CD4-positive, alpha-beta T cell treated with Interleukin-2 at 100 ng/mL for 4 hours (primary cell): ENCODE data around the gene PEX7.
"Not testable (repeated sequence)": the region's sequence is repeated elsewhere in the genome, so short reads cannot be mapped to it uniquely, and the experiment has no call there.

Experiments used
- DNase-seq: peaks from one replicate; pipeline ENCODE4 v3.0.0-alpha.2; 2020; ENCODE audit warnings: low spot score

PEX7 gene

GRCh38 chr6:136952714-136953260, 130.4 kb downstream of the PEX7 start:
- DNase-seq = no peak

DNA sequence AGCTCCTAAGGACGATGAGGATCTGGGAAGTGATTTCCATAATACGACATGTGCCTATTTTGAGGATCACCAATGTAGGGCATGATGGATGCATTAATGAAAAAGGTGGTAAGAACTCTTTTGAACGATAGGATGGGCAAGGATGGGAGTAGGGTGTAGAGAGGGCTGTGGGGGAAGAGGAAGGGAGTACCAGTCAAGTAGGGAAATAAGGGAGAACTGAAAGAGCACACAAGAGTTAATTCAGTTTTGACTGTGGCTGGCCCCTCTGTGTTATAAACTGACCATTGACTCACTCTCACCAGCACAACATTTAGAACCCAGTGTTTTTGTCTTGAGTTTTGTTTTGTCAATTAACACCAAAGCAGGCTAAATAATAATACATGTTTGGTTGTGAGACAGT, 132.7 kb downstream of the PEX7 start:
- no peak for DNase-seq

DNA sequence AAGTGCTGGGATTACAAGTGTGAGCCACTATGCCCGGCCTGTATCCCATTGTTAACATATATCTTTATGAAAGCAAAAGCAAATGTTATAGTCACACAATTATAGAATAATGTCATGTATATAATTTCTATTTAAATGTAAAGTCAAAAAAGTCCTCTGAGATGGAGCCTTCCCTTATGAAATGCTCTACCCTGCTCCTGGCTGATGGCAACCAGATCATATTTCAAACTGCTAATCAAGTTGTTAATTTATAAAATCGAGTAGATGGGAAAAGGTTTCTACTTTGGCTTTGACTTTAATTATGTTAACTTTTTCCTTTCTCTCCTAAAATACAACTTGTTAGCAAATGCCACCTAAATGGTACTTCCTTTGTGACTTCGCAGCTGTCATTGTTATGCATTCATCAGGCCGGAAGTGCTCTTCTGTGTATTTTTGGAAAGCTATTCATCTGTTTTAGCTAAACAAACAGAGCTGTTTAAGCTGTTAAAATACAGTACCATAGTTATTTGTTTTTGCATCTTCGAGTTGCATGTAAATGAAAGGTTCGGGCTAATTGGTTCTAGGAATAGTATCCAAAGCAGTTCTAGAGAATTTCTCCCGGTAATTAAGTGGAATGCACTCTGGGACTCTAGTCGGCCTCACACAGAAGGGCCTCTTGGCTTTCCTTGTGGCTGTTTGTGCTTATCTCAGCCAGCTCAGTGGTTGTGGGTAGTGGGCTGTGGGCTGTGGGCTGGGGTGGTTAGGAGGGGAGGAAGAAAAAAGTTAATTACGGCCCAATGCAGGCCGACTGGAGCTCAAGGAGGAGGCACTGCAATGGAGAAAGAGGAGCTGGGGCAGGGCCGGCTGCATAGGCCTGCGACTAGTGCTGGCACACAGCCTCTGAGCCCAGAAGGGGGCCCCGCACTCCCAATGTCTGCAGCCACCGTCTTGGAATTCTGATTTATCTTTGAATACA, 134.5 kb downstream of the PEX7 start:
- no peak for DNase-seq

DNA sequence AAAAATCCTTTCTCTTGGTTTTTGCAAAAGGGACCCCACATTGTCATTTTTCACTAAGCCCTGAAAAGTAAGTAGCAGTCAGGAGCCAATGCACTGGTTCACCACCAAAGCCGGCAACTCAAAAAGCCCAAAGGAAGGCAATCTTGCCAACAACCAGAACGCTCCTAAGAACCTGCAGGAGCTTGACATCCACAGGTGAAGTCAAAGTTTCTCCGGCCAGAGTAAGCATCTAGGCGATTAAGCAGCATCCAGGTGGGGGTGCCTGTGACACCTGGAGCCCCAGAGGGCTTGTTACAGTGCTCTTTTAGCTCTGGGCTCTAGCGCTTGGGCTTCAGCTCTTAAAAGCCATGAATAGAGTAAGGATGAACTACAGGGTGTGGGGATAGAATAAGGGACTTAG, 135.8 kb downstream of the PEX7 start:
- DNase-seq = no peak

DNA sequence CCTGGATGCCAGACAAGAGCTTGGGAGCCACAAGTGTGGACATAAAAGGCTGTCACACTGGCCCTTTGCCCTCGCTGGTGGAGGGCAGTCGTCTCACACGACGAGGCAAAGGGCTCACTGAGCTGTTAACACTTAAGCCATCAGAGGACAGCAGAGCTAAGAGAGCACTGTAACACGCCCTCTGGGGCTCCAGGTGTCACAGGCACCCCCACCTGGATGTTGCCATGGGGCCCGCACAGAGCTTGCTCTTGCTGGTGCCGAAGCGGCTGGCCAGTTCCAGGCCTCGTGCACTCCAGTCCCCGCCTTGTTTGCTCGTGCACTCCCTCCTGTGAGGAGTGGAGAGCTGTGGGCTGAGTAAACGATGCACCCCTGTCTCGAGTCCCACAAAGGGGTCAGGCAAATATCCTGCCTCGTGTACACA, 137.1 kb downstream of the PEX7 start:
- DNase-seq = no peak

GRCh38 chr6:136959935-136960334, 137.5 kb downstream of the PEX7 start:
- not testable (repeated sequence) for DNase-seq

DNA sequence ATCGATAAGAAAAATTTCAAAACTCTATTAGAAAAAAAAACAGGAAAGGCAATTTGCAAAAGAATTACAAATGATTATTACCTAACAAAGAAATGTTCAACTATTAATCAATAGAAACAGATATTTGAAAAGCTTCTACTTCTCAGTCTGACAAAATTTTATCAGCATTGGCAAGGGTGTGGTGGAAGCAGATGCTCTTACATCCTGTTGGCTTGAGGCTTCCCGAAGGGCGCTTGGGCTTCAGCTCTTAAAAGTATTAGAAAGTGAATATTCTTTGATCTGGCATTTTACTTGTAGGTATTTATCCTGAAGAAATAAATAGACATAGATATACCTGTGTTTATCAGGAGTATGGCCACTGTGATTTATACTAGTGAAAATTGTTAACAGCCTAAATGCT, 138.4 kb downstream of the PEX7 start:
- no peak for DNase-seq

DNA sequence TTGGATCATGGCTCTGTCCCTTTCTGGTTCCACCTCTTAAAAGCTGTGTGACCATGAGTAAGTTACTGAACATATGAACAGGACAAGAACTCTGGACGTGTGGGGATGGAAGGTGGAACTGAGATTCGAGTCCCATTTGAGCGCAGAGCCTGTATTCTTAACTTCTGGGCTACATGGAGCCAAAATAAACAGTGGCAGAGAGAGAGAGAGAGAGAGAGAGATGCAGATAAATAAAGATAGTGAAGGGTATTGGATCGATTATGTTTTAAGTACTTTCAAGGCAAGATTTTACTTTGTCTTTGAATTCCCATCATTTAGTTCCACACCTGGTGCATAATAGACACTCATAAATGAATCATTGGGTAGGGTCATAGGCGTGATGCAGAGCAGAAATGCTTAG, 139.5 kb downstream of the PEX7 start:
- DNase-seq = no peak

- DNase-seq = no peak
Measured at GRCh38 chr6:136962661-136963060, 140.3 kb downstream of the PEX7 start.

GRCh38 chr6:136963259-136963658, 140.9 kb downstream of the PEX7 start:
- DNase-seq = no peak
